ENCODE results near the gene IL25.

The IL25 gene

GRCh38 chr14:23386999-23387398 is 14.4 kb downstream of the IL25 start:
- Histone ChIP-seq H3K79me1 (ENCODE audit: low read length) (no peaks in the 10 kb centered on the region), H2AK5ac (ENCODE audit: low read length) (no peak overlapping the region), H3K23ac (ENCODE audit: low read length) (no peak overlapping the region), H3K4ac (ENCODE audit: low read depth, low read length) (no peak overlapping the region), H3K36me3 (ENCODE audit: control insufficient read depth in 1 of 2, insufficient read depth in 2 of 2, low read length in 2 of 2) (no peaks in the 10 kb centered on the region), H2BK12ac (ENCODE audit: low read length) (no peak overlapping the region), H3K18ac (ENCODE audit: low read length) (no peak overlapping the region), H3K4me2 (ENCODE audit: low read length) (no peak overlapping the region), H3K79me2 (ENCODE audit: control insufficient read depth, insufficient read depth, low read length, poor library complexity) (no peaks in the 10 kb centered on the region), H4K91ac (ENCODE audit: low read depth, low read length) (no peak overlapping the region), H4K12ac (ENCODE audit: low read depth, low read length) (no peak overlapping the region), H3K27ac (ENCODE audit: low read depth, low read length) (no peak overlapping the region), H2BK120ac (ENCODE audit: insufficient read depth, low read length, poor library complexity) (no peak overlapping the region), H4K8ac (ENCODE audit: low read depth, low read length) (no peak overlapping the region), H3K9ac (ENCODE audit: low read length) (no peak overlapping the region), H3K27me3 (ENCODE audit: insufficient read depth, low read length) (no peaks in the 10 kb centered on the region), H3K14ac (ENCODE audit: low read length) (no peak overlapping the region), H3K9me3 (ENCODE audit: insufficient read depth, low read depth, low read length) (no peaks in the 10 kb centered on the region), H2BK5ac (ENCODE audit: low read depth, low read length, poor library complexity) (no peak overlapping the region), H3K4me3 (ENCODE audit: low read depth, low read length) (no peak overlapping the region), H2AFZ (ENCODE audit: insufficient read depth, low read length, poor library complexity) (no peak overlapping the region), H3K4me1 (ENCODE audit: control insufficient read depth in 1 of 2, insufficient read depth in 2 of 2, low read length in 2 of 2) (no peaks in the 10 kb centered on the region)
- WGBS (ENCODE audit: extremely low coverage, insufficient coverage, insufficient read length) = no CpG with 5 or more reads among the region's 1 CpG
- DNase-seq = no peak

- Histone ChIP-seq H3K14ac (ENCODE audit: low read length) (no peak overlapping the region), H4K8ac (ENCODE audit: low read depth, low read length) (no peak overlapping the region), H3K36me3 (ENCODE audit: control insufficient read depth in 1 of 2, insufficient read depth in 2 of 2, low read length in 2 of 2) (no peaks in the 10 kb centered on the region), H3K79me1 (ENCODE audit: low read length) (no peaks in the 10 kb centered on the region), H3K27me3 (ENCODE audit: insufficient read depth, low read length) (no peaks in the 10 kb centered on the region), H2BK120ac (ENCODE audit: insufficient read depth, low read length, poor library complexity) (no peak overlapping the region), H4K12ac (ENCODE audit: low read depth, low read length) (no peak overlapping the region), H3K23ac (ENCODE audit: low read length) (no peak overlapping the region), H2BK12ac (ENCODE audit: low read length) (no peak overlapping the region), H3K4ac (ENCODE audit: low read depth, low read length) (no peak overlapping the region), H3K9ac (ENCODE audit: low read length) (no peak overlapping the region), H3K18ac (ENCODE audit: low read length) (no peak overlapping the region), H3K4me1 (ENCODE audit: control insufficient read depth in 1 of 2, insufficient read depth in 2 of 2, low read length in 2 of 2) (no peaks in the 10 kb centered on the region), H3K4me2 (ENCODE audit: low read length) (no peak overlapping the region), H4K91ac (ENCODE audit: low read depth, low read length) (no peak overlapping the region), H2BK5ac (ENCODE audit: low read depth, low read length, poor library complexity) (no peak overlapping the region), H3K4me3 (ENCODE audit: low read depth, low read length) (no peak overlapping the region), H3K9me3 (ENCODE audit: insufficient read depth, low read depth, low read length) (no peaks in the 10 kb centered on the region), H3K79me2 (ENCODE audit: control insufficient read depth, insufficient read depth, low read length, poor library complexity) (no peaks in the 10 kb centered on the region), H2AK5ac (ENCODE audit: low read length) (no peak overlapping the region), H2AFZ (ENCODE audit: insufficient read depth, low read length, poor library complexity) (no peak overlapping the region), H3K27ac (ENCODE audit: low read depth, low read length) (no peak overlapping the region)
- DNase-seq = no peak
- no CpG with 5 or more reads among the region's 26 CpGs for WGBS (ENCODE audit: extremely low coverage, insufficient coverage, insufficient read length)
Observed at GRCh38 chr14:23387916-23388882, 15.6 kb downstream of the IL25 start.

- Histone ChIP-seq H4K8ac (ENCODE audit: low read depth, low read length) (no peak overlapping the region), H3K4me1 (ENCODE audit: control insufficient read depth in 1 of 2, insufficient read depth in 2 of 2, low read length in 2 of 2) (no peaks in the 10 kb centered on the region), H3K79me2 (ENCODE audit: control insufficient read depth, insufficient read depth, low read length, poor library complexity) (no peaks in the 10 kb centered on the region), H3K4me3 (ENCODE audit: low read depth, low read length) (no peak overlapping the region), H3K18ac (ENCODE audit: low read length) (no peak overlapping the region), H3K4ac (ENCODE audit: low read depth, low read length) (no peak overlapping the region), H3K27ac (ENCODE audit: low read depth, low read length) (no peak overlapping the region), H3K36me3 (ENCODE audit: control insufficient read depth in 1 of 2, insufficient read depth in 2 of 2, low read length in 2 of 2) (no peaks in the 10 kb centered on the region), H2BK12ac (ENCODE audit: low read length) (no peak overlapping the region), H3K9me3 (ENCODE audit: insufficient read depth, low read depth, low read length) (no peaks in the 10 kb centered on the region), H3K4me2 (ENCODE audit: low read length) (no peak overlapping the region), H3K27me3 (ENCODE audit: insufficient read depth, low read length) (no peaks in the 10 kb centered on the region), H2AK5ac (ENCODE audit: low read length) (no peak overlapping the region), H3K79me1 (ENCODE audit: low read length) (no peaks in the 10 kb centered on the region), H3K9ac (ENCODE audit: low read length) (no peak overlapping the region), H2AFZ (ENCODE audit: insufficient read depth, low read length, poor library complexity) (no peak overlapping the region), H3K14ac (ENCODE audit: low read length) (no peak overlapping the region), H4K91ac (ENCODE audit: low read depth, low read length) (no peak overlapping the region), H3K23ac (ENCODE audit: low read length) (no peak overlapping the region), H2BK120ac (ENCODE audit: insufficient read depth, low read length, poor library complexity) (no peak overlapping the region), H4K12ac (ENCODE audit: low read depth, low read length) (no peak overlapping the region), H2BK5ac (ENCODE audit: low read depth, low read length, poor library complexity) (no peak overlapping the region)
- DNase-seq = no peak
- WGBS (ENCODE audit: extremely low coverage, insufficient coverage, insufficient read length) = no CpG with 5 or more reads among the region's 8 CpGs
Observed at GRCh38 chr14:23388996-23389395, 16.4 kb downstream of the IL25 start.

GRCh38 chr14:23389396-23389795 is 16.8 kb downstream of the IL25 start:
- H4K91ac ChIP-seq (ENCODE audit: low read depth, low read length) = no peak overlapping the region
- no peak for DNase-seq
- no peak overlapping the region for H3K18ac ChIP-seq (ENCODE audit: low read length)
- no peak overlapping the region for H3K27ac ChIP-seq (ENCODE audit: low read depth, low read length)
- no peak overlapping the region for H4K8ac ChIP-seq (ENCODE audit: low read depth, low read length)
- no peak overlapping the region for H3K4me3 ChIP-seq (ENCODE audit: low read depth, low read length)
- no peak overlapping the region for H3K14ac ChIP-seq (ENCODE audit: low read length)
- no peaks in the 10 kb centered on the region for H3K27me3 ChIP-seq (ENCODE audit: insufficient read depth, low read length)
- H3K79me2 ChIP-seq (ENCODE audit: control insufficient read depth, insufficient read depth, low read length, poor library complexity) = no peaks in the 10 kb centered on the region
- no peaks in the 10 kb centered on the region for H3K79me1 ChIP-seq (ENCODE audit: low read length)
- no peaks in the 10 kb centered on the region for H3K4me1 ChIP-seq (ENCODE audit: control insufficient read depth in 1 of 2, insufficient read depth in 2 of 2, low read length in 2 of 2)
- H3K23ac ChIP-seq (ENCODE audit: low read length) = no peak overlapping the region
- no peak overlapping the region for H4K12ac ChIP-seq (ENCODE audit: low read depth, low read length)
- H2AK5ac ChIP-seq (ENCODE audit: low read length) = no peak overlapping the region
- H2BK12ac ChIP-seq (ENCODE audit: low read length) = no peak overlapping the region
- no peak overlapping the region for H3K4me2 ChIP-seq (ENCODE audit: low read length)
- H3K36me3 ChIP-seq (ENCODE audit: control insufficient read depth in 1 of 2, insufficient read depth in 2 of 2, low read length in 2 of 2) = no peaks in the 10 kb centered on the region
- no peak overlapping the region for H2BK5ac ChIP-seq (ENCODE audit: low read depth, low read length, poor library complexity)
- no peak overlapping the region for H3K4ac ChIP-seq (ENCODE audit: low read depth, low read length)
- no peaks in the 10 kb centered on the region for H3K9me3 ChIP-seq (ENCODE audit: insufficient read depth, low read depth, low read length)
- H2AFZ ChIP-seq (ENCODE audit: insufficient read depth, low read length, poor library complexity) = no peak overlapping the region
- no peak overlapping the region for H2BK120ac ChIP-seq (ENCODE audit: insufficient read depth, low read length, poor library complexity)
- WGBS (ENCODE audit: extremely low coverage, insufficient coverage, insufficient read length) = no CpG with 5 or more reads among the region's 12 CpGs
- no peak overlapping the region for H3K9ac ChIP-seq (ENCODE audit: low read length)
